GM15510 (cell line): Measurements from ENCODE around the gene PCLAF.

Experiments used
- POLR2A ChIP-seq: IDR thresholded peaks from 3 replicates; pipeline ENCODE4 v1.6.1; 2011; ENCODE audit warnings: borderline replicate concordance; ENCODE audit not compliant: insufficient read length; ENCODE audit errors: extremely low read depth

The PCLAF gene

DNA sequence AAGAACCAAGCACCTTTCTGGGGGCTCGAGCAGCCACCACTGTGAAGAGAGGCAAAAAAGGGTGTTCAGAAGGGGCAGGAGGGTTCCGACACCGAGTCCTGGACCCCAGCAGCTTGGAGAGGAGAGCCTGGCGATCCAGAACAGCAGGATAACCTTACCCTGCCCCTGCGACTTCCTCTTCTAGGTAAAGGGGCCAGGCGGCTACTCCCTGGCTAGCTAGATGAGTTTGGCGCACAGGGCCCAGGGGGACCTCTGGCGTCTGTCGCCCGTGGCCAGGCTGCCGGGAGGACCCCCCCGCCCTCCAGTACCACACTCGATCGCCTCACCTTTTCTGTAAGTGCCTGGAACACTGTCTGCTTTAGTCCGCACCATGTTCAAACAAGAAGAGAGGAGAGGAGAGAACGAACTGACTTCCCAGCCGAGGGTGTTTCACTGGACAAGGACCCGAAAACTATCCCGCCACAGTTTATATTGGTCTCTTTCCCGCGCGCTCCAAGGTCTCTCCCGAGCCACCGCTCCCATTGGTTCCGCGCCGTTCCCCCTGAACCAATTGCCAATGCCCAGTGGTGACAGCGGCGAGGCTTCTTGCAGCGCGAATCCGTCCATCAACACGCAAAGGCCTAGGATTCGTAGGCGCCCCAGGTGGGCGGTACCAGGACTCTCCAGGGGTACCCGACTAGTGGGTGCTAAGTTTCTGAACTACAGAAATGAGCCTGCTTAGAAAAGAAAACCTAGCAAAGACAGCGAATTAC lies at the start of gene PCLAF:
TSS of gene PCLAF (minus strand) at position 442 of the 752 bp plus-strand sequence. CDS start at position 372, 70 bp downstream.
- peak; percentile 66 for TF ChIP-seq POLR2A

- no peak for TF ChIP-seq POLR2A
These were observed 48.9 kb upstream of the PCLAF start for GRCh38 chr15:64430000-64430735.

DNA sequence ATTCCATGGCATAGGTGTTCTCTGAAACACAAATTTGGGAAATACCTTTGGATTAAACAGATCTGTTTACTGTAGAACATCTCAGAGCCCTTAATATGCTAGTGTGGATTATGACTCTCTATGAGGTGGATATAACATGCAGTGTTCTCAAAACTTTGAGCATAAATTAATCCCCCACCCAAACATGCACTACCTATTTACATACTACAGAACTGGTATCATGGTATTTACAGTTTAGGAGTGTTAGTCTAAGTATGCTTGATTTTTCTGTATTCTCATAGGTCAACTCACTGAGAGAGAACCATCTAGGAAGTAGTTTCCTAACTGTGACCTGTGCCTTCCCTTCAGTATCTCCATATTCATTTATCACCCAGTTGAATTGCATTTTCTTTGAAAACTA lies 48.2 kb upstream of the PCLAF start:
- TF ChIP-seq POLR2A, result no peak

- TF ChIP-seq POLR2A, result no peak
These were observed 45.7 kb upstream of the PCLAF start for GRCh38 chr15:64426845-64427465.

DNA sequence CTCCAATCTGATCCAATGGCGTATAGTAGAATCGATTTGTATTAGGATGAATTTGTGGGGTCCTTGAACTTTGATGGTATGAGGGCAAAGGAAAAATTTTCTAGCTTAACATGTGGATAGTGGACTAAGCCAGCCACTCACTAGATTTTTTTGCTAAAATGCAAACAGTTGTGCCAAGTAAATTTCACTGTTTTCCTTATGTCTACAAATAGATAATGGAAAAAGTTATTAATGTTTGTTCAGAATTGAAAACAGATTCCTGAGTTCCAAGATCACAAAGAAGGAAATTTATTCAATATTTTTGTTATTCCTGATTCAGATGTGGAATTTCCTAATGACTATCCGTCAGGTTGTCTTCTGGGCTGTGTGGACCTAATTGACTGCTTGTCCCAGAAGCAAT lies 44.0 kb upstream of the PCLAF start:
- no peak for TF ChIP-seq POLR2A

GRCh38 chr15:64423970-64424369 lies 42.7 kb upstream of the PCLAF start:
- TF ChIP-seq POLR2A, result no peak

DNA sequence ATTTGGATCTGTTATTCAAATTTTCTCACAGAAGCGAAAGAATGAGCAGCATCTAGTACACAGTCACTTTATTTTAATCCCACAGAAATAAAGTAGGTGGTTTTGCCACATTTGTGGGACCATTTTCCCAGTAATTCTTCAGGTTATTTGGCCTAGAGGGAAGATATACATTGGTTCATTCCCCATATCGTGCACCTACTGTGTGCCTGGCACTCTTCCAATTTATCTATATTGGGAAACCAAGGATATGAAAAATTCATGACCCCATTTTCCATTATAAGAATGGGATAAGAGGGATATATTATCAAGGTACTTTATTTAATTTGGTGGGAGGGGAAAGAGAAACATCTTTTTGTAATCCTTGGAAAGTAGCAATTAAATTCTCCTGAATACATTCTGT lies 41.5 kb upstream of the PCLAF start:
- no peak for TF ChIP-seq POLR2A

DNA sequence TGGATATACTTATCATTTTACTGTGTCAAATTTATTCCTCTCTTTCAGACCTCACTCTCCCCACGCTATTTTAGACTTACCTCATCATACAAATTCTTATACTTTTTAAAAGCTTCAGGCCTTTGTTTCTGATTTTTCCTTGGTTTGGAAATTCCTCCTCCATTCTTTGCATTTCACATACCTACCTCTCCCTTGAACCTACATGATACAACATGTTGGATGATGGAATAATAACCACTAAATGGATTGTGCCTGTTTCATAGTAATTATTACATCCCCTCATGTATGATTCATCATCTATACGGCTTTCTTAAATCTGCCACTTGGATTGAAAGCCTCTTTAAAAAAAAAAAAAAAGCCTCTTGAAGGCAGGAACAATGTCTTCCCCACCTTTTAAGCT lies 31.0 kb upstream of the PCLAF start:
- no peak for TF ChIP-seq POLR2A

GRCh38 chr15:64400583-64400982 lies 19.3 kb upstream of the PCLAF start:
- no peak for TF ChIP-seq POLR2A

DNA sequence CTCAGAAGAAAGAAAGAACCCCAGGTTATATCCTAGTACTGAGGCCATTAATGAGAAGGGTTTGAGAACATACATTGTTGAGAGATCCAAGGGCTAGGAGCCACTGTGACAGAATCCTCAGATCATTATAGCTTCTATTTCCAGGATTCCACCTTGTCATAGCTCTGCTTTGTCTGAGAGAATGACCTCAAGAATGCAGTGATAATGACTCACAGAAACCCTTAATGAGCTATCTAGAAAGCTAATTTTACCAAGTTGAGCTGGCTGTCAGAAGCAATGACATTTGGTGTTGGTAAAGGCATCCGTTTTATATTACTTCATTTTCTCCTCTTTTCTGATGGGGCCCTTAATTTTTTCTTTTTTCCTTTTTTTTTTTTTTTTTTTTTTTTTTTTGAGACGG lies 17.3 kb upstream of the PCLAF start:
- TF ChIP-seq POLR2A, result no peak

DNA sequence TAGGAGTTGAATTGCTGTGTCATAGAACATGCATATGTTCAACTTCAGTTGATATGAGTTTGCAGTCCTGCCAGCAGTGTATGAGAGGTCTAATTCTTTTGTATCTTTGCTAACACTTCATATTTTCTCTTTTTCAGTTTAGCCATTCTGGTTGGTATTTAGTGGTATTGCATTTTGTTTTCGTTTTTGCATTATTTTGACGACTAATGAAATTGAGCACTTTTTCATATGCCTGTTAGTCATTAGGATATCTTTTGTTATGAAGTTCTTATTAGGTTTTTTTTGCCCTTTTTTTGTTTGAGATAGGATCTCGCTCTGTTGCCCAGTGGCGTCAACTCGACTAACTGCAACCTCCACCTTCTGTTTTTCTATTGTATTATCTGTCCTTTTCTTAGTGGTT lies 15.5 kb upstream of the PCLAF start:
- TF ChIP-seq POLR2A, result no peak

GRCh38 chr15:64389036-64389435 lies 7.8 kb upstream of the PCLAF start:
- TF ChIP-seq POLR2A, result no peak

DNA sequence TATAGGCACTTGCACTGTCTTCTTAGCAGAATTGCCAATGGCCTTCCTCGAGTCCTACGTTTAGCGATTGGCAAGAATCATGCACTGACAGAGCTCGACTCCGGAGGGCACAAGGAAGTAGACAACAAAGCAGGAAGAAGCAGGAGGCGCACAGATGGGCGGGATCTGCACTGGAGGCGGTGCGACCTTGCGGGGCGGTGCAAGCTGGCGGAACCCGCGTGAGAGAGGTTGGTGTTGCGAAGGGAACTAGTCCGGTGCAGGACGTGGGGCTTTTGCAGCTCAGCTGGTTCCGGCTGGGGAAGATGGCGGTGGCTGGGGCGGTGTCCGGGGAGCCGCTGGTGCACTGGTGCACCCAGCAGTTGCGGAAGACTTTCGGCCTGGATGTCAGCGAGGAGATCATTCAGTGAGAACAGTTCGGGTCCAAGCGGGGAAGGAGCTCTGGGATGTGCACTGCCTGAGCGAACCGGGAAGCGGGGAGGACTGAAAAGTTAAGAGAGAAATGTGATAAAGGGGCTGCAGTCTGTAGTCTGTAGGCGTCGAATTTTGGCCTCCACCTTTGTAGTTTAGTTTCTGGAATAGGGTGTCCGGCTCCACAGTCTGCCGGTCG lies 6.4 kb upstream of the PCLAF start, which contains the start of gene TRIP4:
TSS of gene TRIP4 (plus strand) at position 275 of the 607 bp plus-strand sequence. CDS start at position 303, 28 bp downstream.
- TF ChIP-seq POLR2A, result peak; percentile 85

- no peak for TF ChIP-seq POLR2A
These were observed 5.0 kb upstream of the PCLAF start for GRCh38 chr15:64386291-64386690.

DNA sequence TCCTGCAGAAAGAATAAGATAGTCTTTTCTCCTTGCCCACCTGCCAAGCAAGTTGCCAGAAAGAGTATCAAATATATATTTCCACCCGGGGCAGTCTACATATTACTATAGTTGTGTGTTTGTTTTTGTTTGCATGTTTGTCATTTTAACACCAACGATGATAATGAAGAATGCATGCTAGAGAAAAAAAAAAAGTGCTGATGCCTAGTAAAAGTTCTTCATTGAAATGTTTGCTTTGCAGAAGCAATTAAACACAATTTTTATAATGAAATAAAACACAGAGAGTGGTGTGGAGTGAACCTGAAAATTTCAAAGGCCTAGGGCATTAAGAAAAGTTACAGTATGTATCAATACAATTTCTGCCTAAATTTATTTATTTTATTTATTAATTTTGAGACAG lies 2.5 kb upstream of the PCLAF start:
- no peak for TF ChIP-seq POLR2A
